Thyroid gland (tissue), 4 donors: Measurements from ENCODE around the gene TAS2R40. TPM values are rescaled to one million over a fixed set of nuclear protein-coding genes. Genes with fewer than 3 reads are reported as not detected.
"Not testable (repeated sequence)": the region's sequence is repeated elsewhere in the genome, so short reads cannot be mapped to it uniquely, and the experiment has no call there.

ENCODE experiments used
- DNase-seq, 2 donors: peaks; one replicate each; pipeline ENCODE4 v3.0.0-alpha.2; 2019
- H3K27ac ChIP-seq, 3 donors: fragments of 200-600 bp; sonication (generic); 1 replicate in 2 of 3; 2 replicates in 1 of 3; pipeline ENCODE4 v1.5.1; 2016 to 2019; ENCODE audit warnings: mild to moderate bottlenecking in 1 of 3, moderate library complexity in 1 of 3
- H3K27me3 ChIP-seq: fragments of 200-600 bp; sonication (generic); one replicate; pipeline ENCODE4 v1.5.1; 2019
- H3K36me3 ChIP-seq, 2 donors: fragments of 200-600 bp; sonication (generic); one replicate each; pipeline ENCODE4 v1.5.1; 2016 to 2019
- H3K4me1 ChIP-seq, 2 donors: fragments of 200-600 bp; sonication (generic); one replicate each; pipeline ENCODE4 v1.5.1; 2017 to 2019
- H3K4me3 ChIP-seq, 3 donors: fragments of 200-600 bp; sonication (generic); replicated peaks in 1 of 3; 1 replicate in 2 of 3; 2 replicates in 1 of 3; pipeline ENCODE4 v1.5.1; 2016; ENCODE audit warnings: mild to moderate bottlenecking in 1 of 3
- H3K9me3 ChIP-seq: fragments of 200-600 bp; sonication (generic); one replicate; pipeline ENCODE4 v1.5.1; 2017
- CTCF ChIP-seq, 6 experiments: fragments of 200-600 bp in 3 of 6; fragments of 450-650 bp in 3 of 6; sonication (generic) in 3 of 6; IDR thresholded peaks; one replicate each; pipeline ENCODE4 v1.5.1; 2016 to 2019; ENCODE audit warnings: antibody characterized with exemption in 6 of 6, mild to moderate bottlenecking in 2 of 6, inconsistent platforms in 1 of 6, moderate library complexity in 1 of 6
- POLR2A ChIP-seq, 2 donors: fragments of 450-650 bp; IDR thresholded peaks; one replicate each; pipeline ENCODE4 v1.6.1; 2017; ENCODE audit warnings: antibody characterized with exemption in 2 of 2, mild to moderate bottlenecking in 2 of 2, moderate library complexity in 1 of 2
- WGBS, 2 donors: methylation state at CpG; one replicate each; pipeline ENCODE4 v1.1.5; 2017; 5-methylcytosine and 5-hydroxymethylcytosine counted together
- intact Hi-C: fragments of 100-400 bp; cut with DNase I; formaldehyde crosslinking; loops from one replicate; pipeline ENCODE4 v1.15.1; 2023
- total RNA-seq, 4 donors: library from RNA; depleted of rRNA; stranded (reverse); fragments of >200 nt; gene quantifications; one replicate each; pipeline ENCODE4 v1.2.3, GENCODE V29; 2016

TAS2R40 gene
- total RNA-seq: not detected

GRCh38 chr7:143221737-143222136, at the start of gene TAS2R40:
Gene TAS2R40 (plus strand): TSS chr7:143222037. CDS start chr7:143222079, 42 bp downstream.
- Histone ChIP-seq H3K27ac (no peak within 1 kb of the TSS), H3K9me3 (no peaks in the 10 kb centered on the region), H3K27me3 (no peaks in the 10 kb centered on the region), H3K4me3 (no peak within 1 kb of the TSS), H3K36me3 (no peaks in the 10 kb centered on the region), H3K4me1 (no peaks in the 10 kb centered on the region)
- 93 to 94% methylated on average over 3 of the region's 3 CpGs for WGBS, 2 donors
- intact Hi-C loops: no loop called here
- no peak for DNase-seq
- TF ChIP-seq CTCF (IDR thresholded peaks at IDR 0.05): no peak
- TF ChIP-seq POLR2A (IDR thresholded peaks at IDR 0.05): no peak

GRCh38 chr7:143172354-143172753, 49.5 kb upstream of the TAS2R40 start:
- WGBS, 2 donors: 20 to 24% methylated on average over 4 of the region's 4 CpGs
- intact Hi-C loops: no loop called here
- Histone ChIP-seq H3K36me3 (no peaks in the 10 kb centered on the region), H3K9me3 (no peaks in the 10 kb centered on the region), H3K4me1 (peaks cover 5 to 9% of the 10 kb centered on the region in 2 donors), H3K4me3 (no peak overlapping the region), H3K27ac (no peak overlapping the region), H3K27me3 (no peaks in the 10 kb centered on the region)
- TF ChIP-seq CTCF (IDR thresholded peaks at IDR 0.05) (no peak), POLR2A (IDR thresholded peaks at IDR 0.05) (no peak)
- peak; percentile 84 to 92 for DNase-seq

DNA sequence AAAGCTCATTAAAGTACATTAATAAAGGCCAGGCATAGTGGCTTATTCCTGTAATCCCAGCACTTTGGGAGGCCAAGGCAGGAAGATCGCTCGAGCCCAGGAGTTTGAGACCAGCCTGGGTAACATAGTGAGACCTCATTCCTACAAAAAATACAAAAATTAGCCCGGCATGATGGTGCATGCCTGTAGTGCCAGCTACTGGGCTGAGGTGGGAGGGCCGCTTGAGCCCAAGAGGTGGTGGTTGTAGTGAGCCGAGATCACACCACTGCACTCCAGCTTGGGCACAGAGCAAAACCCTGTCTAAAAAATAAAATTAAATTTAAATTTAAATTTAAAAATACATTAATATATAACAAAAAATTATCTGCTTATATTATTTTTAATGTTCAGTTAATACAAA, 45.7 kb upstream of the TAS2R40 start:
- Histone ChIP-seq H3K9me3 (no peaks in the 10 kb centered on the region), H3K27me3 (no peaks in the 10 kb centered on the region), H3K27ac (no peak overlapping the region), H3K36me3 (no peaks in the 10 kb centered on the region), H3K4me1 (peaks cover 5 to 9% of the 10 kb centered on the region in 2 donors), H3K4me3 (no peak overlapping the region)
- no peak for DNase-seq
- WGBS, 2 donors: 92 to 96% methylated on average over 5 of the region's 5 CpGs
- intact Hi-C loops: no loop called here
- no peak for TF ChIP-seq POLR2A (IDR thresholded peaks at IDR 0.05)
- no peak for TF ChIP-seq CTCF (IDR thresholded peaks at IDR 0.05)

DNA sequence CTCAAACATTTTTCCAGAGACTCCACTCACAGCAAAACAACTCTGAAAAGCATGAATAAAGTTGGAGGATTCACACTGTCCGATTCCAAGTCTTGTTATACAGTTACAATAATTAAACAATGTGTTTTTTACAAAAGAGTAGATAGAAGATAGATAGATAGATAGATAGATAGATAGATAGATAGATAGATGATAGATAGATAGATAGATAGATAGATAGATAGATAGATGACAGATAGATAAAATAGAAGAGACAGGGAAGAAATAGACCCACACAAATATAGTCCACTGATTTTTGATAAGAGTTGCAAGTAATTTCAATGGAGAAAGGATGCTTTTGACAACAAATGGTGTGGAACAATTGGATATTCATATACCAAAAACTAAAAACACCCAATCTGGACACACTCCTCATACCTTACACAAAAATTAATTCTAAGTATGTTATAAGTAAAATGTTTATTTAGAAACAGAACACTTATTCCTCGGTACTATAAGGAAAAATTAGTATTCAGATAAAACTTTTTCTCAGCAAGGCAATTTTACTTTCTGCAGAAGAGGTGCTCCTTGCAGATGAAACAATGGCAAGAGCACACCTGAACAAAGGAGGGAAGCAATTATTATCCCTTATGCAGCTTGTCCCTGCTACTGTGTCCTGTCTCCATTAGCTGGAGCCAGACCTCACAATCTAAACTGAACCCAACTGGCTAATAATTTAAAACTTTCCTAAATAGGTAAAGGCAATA, 44.3 kb upstream of the TAS2R40 start:
- no peak overlapping the region for H3K4me3 ChIP-seq
- no peaks in the 10 kb centered on the region for H3K27me3 ChIP-seq
- no peaks in the 10 kb centered on the region for H3K36me3 ChIP-seq
- no peaks in the 10 kb centered on the region for H3K9me3 ChIP-seq
- 92 to 93% methylated on average over 2 of the region's 2 CpGs for WGBS, 2 donors
- H3K4me1 ChIP-seq: no peaks in the 10 kb centered on the region
- H3K27ac ChIP-seq: no peak overlapping the region
- TF ChIP-seq POLR2A (IDR thresholded peaks at IDR 0.05) (no peak), CTCF (IDR thresholded peaks at IDR 0.05) (no peak)
- intact Hi-C loops: no loop called here
- no peak for DNase-seq

- H3K4me1 ChIP-seq, H3K4me3 ChIP-seq, intact Hi-C loops, H3K27ac ChIP-seq, H3K9me3 ChIP-seq, DNase-seq, H3K36me3 ChIP-seq, H3K27me3 ChIP-seq: not testable (repeated sequence)
- WGBS, 2 donors: 96 to 97% methylated on average over 4 of the region's 4 CpGs
Measured at GRCh38 chr7:143180771-143181170, 41.1 kb upstream of the TAS2R40 start.
